ENCODE measurements around the gene EPO. TPM values are rescaled to one million over a fixed set of nuclear protein-coding genes. Genes with fewer than 3 reads are reported as not detected.

The EPO gene
- total and polyA plus RNA-seq, 2 of the 8 experiments (the other 6 are each of a cell fraction or from before 2014, with no cell fraction given) = 0.42 to 0.95 TPM

DNA sequence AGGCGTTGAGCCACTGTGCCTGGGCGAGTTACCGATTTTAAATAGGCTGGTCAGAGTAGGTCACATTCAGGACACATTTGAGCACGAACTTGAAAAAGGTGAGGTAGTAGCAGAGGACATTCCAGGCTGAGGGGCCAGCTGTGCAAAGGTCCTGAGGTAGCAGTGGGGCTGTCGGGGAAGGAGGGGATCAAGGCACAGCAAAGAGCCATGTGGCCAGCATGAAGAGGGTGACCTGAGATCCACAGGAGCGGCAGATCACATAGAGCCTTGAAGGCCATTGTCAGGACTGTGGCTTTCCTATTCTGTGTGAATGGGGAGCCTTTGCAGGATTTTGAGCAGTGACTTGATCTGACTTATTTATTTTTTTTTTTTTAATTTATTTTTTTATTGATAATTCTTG, 19.7 kb downstream of the EPO start (continued):
- TF ChIP-seq, protein P1, sequence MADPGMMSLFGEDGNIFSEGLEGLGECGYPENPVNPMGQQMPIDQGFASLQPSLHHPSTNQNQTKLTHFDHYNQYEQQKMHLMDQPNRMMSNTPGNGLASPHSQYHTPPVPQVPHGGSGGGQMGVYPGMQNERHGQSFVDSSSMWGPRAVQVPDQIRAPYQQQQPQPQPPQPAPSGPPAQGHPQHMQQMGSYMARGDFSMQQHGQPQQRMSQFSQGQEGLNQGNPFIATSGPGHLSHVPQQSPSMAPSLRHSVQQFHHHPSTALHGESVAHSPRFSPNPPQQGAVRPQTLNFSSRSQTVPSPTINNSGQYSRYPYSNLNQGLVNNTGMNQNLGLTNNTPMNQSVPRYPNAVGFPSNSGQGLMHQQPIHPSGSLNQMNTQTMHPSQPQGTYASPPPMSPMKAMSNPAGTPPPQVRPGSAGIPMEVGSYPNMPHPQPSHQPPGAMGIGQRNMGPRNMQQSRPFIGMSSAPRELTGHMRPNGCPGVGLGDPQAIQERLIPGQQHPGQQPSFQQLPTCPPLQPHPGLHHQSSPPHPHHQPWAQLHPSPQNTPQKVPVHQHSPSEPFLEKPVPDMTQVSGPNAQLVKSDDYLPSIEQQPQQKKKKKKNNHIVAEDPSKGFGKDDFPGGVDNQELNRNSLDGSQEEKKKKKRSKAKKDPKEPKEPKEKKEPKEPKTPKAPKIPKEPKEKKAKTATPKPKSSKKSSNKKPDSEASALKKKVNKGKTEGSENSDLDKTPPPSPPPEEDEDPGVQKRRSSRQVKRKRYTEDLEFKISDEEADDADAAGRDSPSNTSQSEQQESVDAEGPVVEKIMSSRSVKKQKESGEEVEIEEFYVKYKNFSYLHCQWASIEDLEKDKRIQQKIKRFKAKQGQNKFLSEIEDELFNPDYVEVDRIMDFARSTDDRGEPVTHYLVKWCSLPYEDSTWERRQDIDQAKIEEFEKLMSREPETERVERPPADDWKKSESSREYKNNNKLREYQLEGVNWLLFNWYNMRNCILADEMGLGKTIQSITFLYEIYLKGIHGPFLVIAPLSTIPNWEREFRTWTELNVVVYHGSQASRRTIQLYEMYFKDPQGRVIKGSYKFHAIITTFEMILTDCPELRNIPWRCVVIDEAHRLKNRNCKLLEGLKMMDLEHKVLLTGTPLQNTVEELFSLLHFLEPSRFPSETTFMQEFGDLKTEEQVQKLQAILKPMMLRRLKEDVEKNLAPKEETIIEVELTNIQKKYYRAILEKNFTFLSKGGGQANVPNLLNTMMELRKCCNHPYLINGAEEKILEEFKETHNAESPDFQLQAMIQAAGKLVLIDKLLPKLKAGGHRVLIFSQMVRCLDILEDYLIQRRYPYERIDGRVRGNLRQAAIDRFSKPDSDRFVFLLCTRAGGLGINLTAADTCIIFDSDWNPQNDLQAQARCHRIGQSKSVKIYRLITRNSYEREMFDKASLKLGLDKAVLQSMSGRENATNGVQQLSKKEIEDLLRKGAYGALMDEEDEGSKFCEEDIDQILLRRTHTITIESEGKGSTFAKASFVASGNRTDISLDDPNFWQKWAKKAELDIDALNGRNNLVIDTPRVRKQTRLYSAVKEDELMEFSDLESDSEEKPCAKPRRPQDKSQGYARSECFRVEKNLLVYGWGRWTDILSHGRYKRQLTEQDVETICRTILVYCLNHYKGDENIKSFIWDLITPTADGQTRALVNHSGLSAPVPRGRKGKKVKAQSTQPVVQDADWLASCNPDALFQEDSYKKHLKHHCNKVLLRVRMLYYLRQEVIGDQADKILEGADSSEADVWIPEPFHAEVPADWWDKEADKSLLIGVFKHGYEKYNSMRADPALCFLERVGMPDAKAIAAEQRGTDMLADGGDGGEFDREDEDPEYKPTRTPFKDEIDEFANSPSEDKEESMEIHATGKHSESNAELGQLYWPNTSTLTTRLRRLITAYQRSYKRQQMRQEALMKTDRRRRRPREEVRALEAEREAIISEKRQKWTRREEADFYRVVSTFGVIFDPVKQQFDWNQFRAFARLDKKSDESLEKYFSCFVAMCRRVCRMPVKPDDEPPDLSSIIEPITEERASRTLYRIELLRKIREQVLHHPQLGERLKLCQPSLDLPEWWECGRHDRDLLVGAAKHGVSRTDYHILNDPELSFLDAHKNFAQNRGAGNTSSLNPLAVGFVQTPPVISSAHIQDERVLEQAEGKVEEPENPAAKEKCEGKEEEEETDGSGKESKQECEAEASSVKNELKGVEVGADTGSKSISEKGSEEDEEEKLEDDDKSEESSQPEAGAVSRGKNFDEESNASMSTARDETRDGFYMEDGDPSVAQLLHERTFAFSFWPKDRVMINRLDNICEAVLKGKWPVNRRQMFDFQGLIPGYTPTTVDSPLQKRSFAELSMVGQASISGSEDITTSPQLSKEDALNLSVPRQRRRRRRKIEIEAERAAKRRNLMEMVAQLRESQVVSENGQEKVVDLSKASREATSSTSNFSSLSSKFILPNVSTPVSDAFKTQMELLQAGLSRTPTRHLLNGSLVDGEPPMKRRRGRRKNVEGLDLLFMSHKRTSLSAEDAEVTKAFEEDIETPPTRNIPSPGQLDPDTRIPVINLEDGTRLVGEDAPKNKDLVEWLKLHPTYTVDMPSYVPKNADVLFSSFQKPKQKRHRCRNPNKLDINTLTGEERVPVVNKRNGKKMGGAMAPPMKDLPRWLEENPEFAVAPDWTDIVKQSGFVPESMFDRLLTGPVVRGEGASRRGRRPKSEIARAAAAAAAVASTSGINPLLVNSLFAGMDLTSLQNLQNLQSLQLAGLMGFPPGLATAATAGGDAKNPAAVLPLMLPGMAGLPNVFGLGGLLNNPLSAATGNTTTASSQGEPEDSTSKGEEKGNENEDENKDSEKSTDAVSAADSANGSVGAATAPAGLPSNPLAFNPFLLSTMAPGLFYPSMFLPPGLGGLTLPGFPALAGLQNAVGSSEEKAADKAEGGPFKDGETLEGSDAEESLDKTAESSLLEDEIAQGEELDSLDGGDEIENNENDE (IDR thresholded peaks at IDR 0.05; ENCODE audit: insufficient replicate concordance, low read length) = no peak
- TF ChIP-seq TAF1 (IDR thresholded peaks at IDR 0.05; ENCODE audit: low read depth, low read length) = no peak
- TF ChIP-seq CBX8 (IDR thresholded peaks at IDR 0.05; ENCODE audit: borderline replicate concordance, low read depth, low read length) = no peak
- no peak for TF ChIP-seq CTCF (IDR thresholded peaks at IDR 0.05; ENCODE audit: control extremely low read depth in 1 of 3, insufficient read depth in 1 of 3, low read depth in 1 of 3, low read length in 3 of 3)
- no peak for TF ChIP-seq POLR2AphosphoS5 (IDR thresholded peaks at IDR 0.05; ENCODE audit: low read depth, low read length)
- TF ChIP-seq NRF1 (IDR thresholded peaks at IDR 0.05; ENCODE audit: low read depth, low read length) = no peak

Data from H1 (cell line).